Fibroblast of skin of right quadriceps (primary cell): ENCODE results near the gene NEU4.
"Not testable (repeated sequence)": the region's sequence is repeated elsewhere in the genome, so short reads cannot be mapped to it uniquely, and the experiment has no call there.

Experiments
- DNase-seq: peaks from one replicate; pipeline ENCODE4 v3.0.0-alpha.2; 2013

NEU4 gene

GRCh38 chr2:241775223-241776177, 33.5 kb upstream of the NEU4 start:
- DNase-seq: no peak

GRCh38 chr2:241776336-241777169, 32.4 kb upstream of the NEU4 start, which contains the start of gene GAL3ST2:
TSS of gene GAL3ST2 (plus strand) at chr2:241776822. CDS start at chr2:241776956, 134 bp downstream.
- no peak for DNase-seq

- no peak for DNase-seq
Measured at GRCh38 chr2:241777170-241777685, 31.8 kb upstream of the NEU4 start.

DNA sequence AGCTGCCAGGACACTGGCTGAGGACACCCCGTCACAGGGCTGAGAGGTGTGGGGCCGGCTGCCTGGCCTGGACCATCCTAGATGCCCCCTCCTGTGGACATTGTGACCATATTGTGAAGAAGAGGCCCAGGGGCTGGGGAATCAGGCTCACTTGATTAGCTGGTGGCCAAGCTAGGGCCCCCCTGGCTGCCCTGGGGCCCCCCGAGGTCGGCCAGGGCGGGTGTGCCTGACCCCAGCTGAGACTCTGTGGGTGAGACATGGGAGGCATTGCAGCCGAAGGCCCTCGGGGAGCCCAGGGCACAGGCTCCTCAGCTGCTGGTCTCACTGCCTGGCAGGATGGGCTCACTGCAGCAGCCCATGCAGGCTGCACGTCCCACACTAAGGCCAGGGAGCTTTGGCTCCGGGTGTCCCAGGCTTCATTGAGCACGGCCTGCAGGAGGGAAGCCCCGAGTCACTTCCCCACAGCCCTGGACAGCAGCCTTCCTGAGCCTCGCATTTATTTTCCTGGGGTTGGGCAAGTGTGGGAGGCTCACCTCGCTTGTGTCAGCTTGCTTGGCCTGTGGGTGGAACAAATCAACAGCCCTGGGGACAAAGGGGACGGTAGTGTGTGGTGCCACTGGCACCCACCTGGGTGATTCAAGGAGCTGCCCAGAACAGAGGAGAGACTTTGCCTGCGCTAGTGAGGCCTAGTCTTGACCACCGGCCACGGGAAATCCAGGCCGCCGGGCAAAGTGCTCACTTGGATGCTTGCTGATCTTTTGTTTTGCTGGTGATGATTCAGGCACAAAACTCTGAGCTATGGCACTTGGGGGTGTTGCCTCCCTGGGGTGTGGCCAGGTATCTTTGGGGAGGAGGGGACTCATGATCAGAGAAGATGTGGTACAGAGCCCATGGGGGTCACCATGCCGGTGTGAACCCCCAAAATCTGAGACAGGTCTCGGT, 31.0 kb upstream of the NEU4 start:
- DNase-seq: no peak

GRCh38 chr2:241780939-241781569, 27.9 kb upstream of the NEU4 start:
- no peak for DNase-seq

- not testable (repeated sequence) for DNase-seq
Measured at GRCh38 chr2:241782053-241782452, 26.9 kb upstream of the NEU4 start.

- no peak for DNase-seq
Measured at GRCh38 chr2:241788135-241788534, 20.9 kb upstream of the NEU4 start.

DNA sequence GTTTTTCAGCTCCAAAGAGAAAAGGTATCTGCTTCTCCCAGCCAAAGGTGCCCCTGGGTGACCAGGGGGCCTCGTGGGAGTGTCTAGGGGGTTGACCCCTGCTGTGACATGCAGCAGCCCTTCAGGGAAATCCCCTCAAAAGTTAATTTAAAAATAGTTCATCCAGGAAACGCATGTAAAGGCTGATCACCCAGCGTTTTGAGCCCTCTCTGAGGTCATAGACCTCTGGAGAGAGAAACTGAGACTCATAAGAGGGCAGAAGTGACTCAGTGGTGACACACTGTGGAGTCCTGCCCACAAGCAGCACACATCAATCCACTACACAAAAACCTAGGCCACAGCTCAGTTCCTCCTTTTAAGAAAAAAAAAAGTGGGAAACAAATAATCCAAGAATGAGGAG, 20.4 kb upstream of the NEU4 start:
- DNase-seq: no peak

DNA sequence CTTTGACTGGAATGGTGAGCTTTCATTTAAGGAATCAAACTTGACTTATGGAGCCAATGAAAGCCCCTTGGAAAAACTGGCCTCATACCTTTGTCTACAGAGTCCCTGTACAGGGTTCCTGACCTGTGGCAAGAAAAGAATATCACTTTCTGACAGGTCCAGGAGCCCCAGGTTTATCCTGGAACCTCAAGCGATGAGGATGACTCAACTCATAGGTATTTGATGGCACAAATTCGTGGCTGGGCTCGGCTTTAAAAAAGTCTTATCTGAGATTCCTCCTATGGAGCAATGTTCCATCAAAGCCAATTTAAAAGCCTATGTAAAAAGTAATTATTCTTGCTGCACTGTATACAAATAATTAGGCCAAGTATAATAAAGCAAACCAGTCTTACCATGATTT, 17.6 kb upstream of the NEU4 start:
- not testable (repeated sequence) for DNase-seq

- no peak for DNase-seq
Measured at GRCh38 chr2:241793385-241793784, 15.6 kb upstream of the NEU4 start.

GRCh38 chr2:241794250-241794823, 14.7 kb upstream of the NEU4 start:
- DNase-seq: no peak

DNA sequence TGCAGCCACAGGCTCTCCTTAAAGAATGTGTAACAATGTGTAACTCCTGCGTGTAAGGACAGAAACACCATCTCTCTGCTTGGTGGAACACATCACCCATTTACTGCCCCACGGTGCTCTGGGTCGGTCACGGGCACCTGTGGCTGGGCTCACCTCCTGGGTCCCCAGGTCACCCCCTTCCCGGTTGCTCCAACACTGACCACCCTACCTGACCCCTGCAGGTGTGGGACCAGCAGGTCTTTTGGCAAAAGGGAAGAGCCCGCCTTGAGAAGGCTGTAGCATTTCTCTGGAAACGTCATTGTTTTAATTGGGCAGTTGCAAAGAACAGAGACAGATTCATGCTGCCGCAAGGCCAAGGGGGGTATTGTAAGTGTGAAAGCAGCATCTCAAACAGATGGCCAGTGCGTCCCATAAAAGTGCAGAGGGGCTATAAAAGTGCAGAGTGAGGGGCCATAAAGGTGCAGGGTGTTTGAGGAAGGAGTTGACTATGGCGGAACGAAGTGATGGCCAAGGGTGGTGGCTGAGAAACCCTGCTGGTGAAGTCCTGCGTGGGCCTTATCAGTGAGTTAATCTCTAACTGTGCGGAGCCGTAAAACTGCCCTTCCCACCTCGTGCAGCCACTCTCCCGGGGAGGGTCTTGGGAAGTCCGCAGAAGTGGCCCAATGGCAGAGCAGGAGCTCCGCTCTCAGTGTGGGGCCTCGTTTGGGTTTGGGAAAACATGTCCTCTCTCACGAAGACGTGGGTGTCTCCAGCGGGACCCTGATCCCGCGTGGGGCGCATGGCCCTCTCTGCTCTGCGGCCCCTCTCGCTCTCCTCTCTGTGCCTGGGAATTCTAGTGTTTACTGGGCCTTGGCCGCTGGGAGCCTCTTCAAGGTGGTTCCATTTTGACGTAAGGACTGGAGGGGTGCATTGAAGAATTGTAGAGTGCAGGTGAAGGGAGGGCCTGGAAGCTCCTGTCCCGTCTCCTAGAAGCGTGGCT, 13.7 kb upstream of the NEU4 start:
- DNase-seq: no peak

DNA sequence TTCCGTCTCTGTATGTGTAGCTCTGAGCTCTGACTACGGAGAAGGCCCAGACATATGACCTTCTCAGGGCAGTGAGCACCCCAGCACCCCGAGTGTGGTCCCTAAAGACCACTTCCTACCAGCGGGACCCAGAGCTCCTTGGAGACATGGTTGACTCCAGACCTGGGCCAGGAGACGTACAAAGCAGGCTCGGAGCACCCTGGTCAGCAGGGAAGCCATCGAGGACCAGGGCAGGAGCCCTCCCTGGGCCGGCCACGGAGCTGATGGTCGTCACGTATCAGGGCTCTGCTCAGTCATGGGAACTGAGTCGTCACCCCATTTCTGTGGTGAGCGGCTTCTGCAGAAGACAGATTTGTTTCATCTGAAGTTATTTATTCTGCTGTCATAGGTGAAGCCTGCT, 12.8 kb upstream of the NEU4 start:
- no peak for DNase-seq

GRCh38 chr2:241796610-241797138, 12.3 kb upstream of the NEU4 start:
- DNase-seq: no peak

DNA sequence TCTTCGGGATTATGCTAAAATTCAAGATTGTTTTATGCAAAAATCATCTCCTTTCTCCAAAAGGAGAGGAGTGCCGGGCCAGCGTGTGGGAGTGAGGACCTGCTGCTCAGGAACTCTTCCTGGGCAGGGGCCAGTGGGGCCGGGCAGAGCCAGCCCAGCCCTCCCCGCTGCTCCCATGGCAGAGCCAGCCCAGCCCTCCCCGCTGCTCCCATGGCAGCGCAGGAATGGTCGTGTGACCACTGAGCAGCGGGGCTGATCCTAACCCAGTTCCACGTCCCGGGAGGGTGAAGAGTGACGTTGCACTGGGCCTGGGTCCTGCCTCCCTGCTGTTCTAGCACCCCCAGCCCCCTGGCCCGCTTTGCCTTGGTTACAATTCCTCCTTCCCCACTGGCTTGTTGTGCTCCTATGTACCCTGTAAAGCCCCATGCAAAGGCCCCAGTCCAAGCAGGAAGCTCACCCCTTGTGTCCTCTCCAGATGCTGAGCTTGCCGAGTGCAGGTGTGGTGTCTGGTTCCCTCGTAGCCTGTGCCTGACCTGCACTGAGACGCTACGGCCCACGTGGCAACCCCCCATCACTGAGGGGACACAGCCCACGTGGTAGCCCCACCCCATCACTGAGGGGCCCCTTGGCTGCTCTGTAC, 11.4 kb upstream of the NEU4 start:
- DNase-seq: no peak

DNA sequence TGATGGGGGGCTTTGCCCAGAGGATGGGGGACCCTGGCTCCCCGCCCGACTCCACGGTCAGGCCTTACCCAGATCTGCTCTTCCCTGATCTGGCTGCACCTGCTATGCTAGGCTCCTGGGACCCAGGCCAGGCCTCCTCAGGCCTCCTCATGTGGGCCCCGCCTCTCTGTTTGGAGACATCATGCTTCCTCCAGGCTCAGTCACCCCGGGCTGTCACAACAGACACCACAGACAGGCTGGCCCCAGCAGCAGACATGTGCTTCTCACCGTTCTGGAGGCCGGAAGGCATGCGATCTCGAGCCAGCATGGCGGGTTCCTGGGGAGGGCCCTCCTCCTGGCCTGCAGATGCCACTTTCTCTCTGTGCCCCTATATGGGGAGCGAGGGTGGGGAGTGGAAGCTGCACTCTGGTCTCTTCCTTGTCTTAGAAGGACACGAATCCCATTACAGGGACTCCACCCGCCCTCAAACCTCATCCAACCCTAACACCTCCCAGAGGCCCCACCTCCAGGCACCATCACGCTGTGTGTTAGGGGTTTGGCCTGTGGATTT, 10.8 kb upstream of the NEU4 start:
- no peak for DNase-seq

DNA sequence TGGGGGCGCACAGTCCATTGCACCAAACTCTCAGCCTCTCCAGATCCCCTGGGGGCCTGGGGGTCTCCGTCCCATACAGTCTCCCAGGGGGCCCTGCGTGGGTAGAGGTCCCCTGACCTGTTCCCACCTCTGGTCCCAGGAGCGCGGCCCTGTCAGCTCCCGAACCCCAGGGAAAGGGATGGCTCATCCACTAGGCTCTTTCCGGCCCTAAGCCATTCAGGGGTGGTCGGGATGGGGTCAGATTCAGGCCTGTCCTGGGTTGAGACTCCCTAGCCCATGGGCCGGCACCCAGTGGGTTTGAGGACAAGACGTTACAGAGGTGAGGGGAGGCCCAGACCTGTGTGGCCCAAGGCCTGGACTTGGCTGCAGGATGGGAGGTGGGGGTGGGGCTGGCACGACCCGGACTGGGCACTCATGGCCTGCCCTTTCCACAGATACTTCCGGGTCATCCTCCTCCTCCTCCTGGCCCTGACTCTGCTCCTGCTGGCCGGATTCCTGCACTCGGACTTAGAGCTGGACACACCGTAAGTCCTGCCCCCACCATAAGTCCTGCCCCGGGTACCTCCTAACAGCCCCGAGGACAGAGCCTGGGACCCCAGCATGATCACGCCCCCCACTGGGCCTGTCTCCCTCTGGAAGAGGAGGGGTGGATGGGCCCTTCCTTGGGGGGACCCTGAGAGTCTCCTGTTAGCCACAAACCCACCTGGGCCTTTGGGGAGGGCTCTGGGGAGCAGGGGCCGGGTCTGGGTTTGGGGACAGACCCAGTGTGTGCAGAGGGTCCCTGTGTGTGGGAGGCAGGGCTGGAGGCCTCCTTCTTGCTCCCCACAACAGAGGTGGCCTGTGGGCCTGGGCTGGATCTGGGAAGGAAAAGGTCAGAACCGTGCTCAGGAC, 10.1 kb upstream of the NEU4 start:
- DNase-seq: no peak
